NCI-H2196 treated with DMSO at 0.1 percent for 48 hours (cell line): ENCODE measurements around the gene FAM13A.

Experiments
- DNase-seq: peaks from one replicate; lab custom pipeline; 2025; ENCODE audit not compliant: unreplicated experiment; lab: John Stamatoyannopoulos, UW

FAM13A gene

DNA sequence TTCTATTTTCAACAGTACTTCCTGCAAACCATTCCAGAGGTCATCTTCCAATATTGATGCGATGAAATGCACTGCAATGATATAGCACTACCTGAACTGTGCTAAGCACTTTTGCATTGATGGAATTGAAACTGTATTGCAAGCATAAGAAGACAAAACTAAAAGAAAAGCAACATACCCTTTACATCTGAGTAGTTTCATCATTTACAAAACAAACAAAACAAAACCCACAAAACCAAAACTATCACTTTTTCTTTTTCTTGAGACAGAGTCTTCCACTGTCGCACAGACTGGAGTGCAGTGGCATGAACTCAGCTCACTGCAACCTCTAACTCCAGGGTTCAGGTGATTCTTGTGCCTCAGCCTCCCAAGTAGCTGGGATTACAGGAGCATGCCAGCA lies 239.2 kb downstream of the FAM13A start:
- DNase-seq = no peak

DNA sequence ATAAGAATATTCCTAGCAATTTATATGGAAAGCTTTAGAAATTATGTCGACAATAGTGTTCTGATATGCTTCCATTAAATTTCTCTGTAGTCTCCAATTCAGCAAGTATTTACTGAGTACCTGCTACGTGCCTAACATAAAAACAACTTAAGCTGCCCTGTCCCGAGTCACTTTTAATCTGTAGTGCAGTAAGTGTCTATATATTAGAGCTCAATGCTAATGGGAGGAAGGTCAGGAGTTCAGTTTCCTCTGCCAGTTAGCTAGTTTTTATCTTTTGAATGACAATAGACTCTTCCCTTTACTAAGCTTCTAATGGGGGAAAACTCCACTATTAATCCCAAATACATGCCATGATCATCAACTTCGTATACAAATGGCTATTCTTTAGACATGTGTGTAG lies 240.6 kb downstream of the FAM13A start:
- DNase-seq = no peak

DNA sequence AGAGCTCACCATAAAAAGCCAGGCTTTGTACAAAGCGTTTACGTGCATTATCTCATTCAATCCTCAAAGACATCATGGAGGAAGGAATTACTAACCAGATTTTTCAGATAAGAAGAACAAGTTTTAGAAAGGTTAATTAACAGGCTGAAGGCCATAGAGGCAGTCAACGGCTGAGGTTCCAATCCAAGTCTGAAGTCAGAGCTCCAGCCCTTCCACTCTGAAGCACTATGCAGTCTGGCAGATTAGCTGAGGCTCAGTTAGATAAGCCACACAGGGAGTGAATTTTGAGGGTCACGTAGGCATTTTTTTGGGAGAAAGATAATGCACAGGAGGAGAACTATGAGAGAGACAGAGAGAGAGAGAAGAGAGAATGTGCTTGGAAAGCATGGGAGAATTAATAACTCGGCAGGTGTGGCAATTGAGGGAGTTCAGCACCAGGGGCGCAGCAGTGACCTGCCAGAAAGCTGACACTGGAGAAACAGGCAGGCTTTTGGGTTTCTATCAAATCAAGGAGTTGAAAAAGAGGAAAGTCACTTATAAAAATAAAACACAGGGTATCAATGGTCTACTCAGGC lies 242.9 kb downstream of the FAM13A start:
- DNase-seq = no peak

DNA sequence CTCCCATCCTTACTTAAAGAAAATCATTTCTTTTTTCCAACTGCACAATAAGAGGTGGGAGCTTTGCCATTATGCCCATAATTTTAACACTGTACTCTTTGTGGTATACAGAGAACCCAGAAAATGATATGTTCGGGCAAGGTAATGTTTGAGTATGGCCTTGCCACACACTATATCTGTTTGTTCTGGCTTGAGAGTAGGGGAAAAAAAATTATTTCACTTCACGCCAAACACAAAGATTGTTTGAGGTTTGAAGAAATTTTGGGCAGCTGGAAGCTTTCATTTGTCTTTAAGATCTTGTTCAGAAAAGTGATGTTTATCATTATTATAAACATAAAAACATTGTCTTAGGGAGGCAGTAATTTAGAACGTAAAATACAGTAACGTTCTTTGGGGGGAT lies 244.0 kb downstream of the FAM13A start:
- DNase-seq = no peak

DNA sequence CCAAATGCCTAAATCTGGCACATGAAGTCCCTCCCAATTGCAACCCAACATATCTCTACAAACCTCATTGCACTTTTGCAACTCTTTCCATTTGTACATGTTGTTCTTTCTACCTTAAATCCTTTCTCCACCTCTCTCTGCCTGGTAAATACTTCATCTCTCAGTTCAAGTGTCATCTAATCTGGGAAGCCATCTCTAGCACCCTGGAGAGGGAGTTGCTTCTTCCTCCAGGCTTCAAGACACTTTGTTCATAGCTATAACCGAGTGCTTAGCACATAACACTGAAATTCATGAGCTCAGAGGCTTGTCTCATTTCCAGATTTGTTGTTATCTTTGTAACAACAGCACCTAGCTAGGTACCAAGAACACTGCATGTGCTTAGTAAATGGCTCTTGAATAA lies 244.6 kb downstream of the FAM13A start:
- DNase-seq = no peak

DNA sequence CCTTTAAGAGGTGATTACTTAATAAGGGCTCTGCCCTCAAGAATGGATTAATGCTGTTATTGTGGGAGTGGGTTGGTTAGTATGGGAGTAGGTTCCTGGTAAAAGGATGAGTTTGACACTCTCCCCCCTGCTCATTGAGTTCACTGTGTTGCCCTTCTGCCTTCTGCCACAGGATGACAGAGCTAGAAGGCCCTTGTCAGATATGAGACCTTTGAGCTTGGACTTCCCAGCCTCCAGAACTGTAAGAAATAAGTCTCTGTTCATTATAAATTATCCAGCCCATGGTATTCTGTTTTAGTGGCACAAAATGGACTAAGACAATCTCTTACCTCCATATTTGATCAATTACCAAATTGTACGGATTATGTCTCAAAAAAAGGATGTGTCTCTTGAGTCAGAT lies 245.1 kb downstream of the FAM13A start:
- DNase-seq = no peak

DNA sequence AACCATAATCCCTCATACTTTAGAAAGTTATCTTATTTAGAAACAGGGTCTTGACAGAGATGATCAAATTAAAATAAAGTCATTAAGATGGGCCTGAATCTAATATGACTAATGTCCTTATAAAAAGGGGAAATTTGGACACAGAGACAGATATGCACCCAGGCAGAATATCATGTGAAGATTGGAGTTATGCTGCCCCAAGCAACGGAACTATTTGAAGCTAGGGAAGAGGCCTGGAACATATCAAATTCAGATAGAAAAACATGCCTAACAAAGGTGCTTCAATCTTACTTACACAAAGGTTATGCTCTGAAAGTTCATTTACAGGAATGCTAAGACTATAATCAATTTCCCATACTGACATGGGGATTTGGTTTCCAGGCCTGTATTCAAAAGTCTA lies 246.7 kb downstream of the FAM13A start:
- DNase-seq = no peak

DNA sequence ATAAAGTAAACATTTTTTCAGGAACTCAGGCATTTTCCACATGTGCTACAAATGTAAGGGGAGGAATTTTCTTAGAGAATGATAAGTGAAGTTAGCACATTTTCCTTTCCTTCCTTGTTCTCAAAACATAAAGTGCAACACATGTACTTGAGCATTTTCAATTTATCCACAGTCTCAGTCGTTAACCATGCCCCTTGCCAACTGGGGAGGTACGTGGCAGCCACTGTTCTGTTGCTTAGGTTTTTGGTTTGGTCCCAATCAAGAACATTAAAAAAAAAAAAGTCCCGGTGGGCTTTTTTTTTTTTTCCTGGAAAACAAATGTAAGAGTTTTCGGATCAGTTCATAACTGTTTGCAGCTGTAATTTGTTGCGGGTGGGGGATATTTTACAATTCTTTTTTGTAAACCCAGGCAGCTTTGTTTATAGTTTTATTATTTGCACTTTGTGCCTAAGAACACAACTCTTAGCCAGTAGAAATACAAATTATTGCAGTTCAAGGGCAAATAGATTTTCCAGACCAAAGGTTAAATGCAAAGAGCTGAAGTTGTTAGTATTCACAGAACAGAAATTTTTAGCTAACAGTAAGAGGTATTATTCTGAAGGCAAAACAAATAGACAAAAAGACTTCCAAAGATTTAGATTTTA lies 247.3 kb downstream of the FAM13A start:
- DNase-seq = no peak

DNA sequence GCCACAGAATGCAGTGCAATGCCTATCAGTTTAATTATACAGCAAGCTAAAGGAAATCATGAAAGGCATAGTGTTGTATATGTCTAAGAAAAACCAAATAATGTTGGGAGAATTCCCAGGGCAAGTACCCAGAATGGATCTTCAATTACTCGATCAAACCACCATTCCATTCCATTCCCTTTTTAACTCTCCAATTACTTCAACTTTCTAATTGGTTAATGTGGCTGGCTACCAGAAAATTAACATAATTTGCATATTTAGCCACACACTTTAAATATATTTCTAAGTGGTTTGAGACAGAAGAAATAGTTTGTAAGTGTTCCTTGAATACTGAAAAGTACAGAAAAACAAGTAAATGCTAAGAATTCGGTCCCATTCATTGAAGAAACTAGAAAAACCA lies 247.9 kb downstream of the FAM13A start:
- no peak for DNase-seq

DNA sequence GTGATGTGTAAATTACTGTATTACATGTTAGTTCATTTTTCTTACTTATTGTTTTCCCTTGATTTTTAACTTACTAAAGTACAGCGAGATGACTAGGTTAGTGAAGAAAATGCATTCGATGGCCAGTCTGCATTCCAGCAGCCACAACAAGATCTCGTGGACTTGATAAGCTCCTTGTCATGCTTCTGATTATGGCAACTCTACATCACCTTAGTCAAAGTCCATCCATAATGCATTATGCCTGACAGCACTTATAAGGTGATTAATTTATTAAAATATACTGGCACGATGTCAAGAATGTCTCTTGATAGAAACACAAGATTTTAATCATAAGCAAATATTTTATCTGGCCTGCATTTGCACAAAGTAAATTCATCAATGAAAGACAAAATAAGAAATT lies 249.5 kb downstream of the FAM13A start:
- DNase-seq = no peak

DNA sequence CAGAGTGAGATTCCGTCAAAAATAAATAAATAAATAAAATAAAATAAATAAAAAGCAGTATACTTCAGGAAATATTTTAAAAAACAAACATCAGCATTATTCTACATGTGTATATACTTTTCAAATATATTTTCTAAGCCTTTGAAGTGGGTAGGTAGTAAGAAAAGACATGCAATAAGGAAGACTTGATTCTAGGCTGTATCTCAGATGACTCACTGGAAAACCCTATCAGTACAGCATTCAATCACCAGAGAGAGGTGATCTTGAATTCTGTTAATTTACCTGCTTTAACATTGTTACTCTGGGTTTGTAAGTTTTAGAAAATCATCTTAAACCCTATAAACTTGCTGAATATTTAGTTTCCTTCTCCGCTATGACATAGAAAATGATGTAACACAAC lies 252.8 kb downstream of the FAM13A start:
- no peak for DNase-seq

DNA sequence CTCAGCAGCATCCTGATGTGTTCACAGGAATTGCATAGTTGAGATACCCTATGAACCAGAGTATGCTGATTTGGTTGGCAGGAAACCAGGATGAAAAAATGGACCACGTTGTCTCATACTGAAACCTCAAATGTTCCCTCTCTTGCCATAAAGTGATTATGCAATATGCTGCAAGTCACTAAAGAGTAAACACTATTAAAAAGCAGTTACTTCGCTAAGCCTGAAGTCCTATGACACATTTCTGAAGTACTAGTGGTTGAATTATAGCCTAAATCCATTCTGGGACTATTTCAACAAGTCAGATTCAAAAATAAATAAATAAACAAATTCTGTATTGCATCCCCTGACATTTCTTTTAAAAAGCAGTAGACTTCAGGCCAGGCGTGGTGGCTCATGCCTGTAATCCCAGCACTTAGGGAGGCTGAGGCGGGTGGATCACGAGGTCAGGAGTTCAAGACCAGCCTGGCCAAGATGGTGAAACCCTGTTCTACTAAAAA lies 253.3 kb downstream of the FAM13A start:
- DNase-seq = no peak

DNA sequence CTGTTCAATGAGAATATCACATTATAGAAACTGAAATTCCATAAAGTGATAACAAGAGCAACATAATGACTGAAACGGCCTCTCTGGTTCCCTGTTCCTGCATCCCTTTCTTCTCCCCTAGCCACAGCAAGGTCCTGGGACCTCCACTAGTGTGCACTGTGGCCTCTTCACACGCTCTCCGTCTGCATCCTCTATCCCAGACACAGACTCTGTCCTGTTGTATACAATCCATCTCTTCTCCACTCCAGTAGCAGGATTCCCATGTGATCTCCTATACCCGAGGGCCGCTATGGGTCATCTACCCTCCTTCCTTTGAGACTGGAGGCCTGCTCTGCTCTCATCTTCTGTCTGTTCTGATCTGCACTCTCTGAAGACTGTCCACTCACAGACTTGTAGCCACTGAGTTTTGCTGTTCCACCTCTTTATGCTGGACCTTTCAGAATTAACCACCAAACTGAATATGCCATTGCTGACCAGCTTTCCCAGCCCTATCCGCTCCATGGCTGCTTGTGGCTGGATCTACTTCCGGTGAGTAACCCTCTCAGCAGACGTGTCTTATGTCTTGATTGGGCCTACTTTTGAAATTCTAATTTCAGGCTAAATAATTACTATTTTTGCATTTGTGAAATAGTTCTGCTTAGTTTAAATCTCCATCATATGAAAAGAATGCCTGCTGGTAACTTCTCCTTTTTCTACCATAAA lies 254.2 kb downstream of the FAM13A start:
- no peak for DNase-seq

DNA sequence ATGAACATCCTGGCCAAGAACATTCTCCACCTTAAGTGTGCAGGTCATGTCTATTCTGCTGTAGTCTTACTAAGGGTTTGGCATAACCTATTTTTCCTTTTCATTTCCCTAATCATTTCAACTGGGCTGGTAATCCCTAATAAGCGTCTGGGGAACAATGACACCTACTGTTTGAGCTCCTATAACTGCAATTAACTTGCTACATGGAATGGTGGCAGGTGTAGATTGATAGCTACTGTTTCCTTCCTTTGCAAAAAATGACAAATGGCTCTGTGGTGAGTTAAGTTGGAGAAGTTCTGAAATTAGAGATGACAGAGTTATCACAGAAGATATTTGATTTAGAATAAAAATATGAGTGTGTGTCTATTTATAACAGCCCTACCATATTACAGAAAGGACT lies 254.8 kb downstream of the FAM13A start:
- DNase-seq = no peak

DNA sequence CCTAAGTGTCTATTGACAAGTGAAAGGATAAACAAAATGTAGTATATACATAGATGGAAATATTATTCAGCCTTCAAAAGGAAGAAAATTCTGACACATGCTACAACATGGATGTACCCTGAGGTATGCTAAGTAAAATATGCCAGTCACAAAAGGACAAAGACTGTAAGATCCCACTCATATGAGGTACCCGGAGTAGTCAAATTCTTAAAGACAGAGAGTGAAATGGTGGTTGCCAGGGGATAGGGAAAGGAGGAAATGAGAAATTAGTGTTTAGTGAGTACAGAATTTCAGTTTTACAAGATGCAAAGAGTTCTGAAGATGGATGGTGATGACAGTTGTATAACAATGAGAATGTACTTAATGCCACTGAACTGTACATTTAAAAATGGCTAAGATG lies 257.1 kb downstream of the FAM13A start:
- no peak for DNase-seq

DNA sequence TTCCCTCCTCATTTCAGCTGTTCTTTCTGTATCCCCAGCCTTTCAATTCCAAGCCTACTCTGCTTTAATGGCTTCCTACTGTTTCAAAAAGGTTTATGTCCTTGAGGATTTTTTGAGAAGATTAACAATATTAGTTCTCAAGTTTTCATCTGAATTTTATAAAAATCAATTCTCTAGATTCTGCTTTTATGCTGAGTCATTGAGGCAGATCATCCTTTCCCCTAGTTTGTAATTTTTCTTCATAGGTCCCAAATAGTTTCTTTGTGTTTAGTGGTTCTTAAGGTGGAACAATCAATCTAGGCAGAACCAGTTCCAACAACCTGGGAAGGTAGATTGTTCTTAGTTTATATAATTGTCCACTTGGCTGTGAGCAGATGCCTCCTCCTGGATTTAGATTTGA lies 259.3 kb downstream of the FAM13A start:
- no peak for DNase-seq

DNA sequence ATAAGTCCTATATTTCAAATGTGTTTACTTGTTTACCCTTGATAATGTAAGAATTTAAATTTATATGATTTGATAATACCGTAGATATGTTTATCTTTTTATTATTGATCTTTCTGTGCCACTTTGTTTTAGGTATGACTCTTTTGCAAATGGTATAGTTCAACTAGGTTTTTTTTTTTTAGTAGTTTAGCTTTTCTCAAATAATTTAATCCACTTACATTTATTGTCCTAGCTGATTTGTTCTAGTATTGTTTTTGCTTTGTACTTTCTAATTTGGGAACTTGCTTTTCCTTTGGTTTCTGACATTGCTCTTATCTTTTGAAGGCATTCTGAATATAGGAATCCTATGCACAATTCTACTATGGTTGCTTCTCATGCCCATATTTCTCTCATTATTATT lies 260.4 kb downstream of the FAM13A start:
- DNase-seq = no peak

DNA sequence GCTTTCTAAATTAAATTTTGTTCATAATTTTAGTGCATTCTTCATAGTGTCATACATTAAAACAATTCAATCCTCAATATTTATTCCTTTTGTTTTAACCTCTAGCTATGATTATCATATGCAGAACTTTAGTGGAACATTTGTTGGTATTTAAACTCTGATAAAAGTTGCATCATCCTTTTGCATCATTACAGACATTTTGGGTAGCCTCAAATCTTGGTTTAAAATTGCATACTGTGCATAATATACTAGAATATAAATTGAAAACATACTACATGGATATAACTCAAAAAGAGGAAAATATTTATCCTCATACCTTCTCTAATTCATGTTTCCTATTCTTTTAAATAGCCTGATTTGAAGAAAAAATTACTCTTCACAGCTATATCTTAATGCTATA lies 262.0 kb downstream of the FAM13A start:
- no peak for DNase-seq

DNA sequence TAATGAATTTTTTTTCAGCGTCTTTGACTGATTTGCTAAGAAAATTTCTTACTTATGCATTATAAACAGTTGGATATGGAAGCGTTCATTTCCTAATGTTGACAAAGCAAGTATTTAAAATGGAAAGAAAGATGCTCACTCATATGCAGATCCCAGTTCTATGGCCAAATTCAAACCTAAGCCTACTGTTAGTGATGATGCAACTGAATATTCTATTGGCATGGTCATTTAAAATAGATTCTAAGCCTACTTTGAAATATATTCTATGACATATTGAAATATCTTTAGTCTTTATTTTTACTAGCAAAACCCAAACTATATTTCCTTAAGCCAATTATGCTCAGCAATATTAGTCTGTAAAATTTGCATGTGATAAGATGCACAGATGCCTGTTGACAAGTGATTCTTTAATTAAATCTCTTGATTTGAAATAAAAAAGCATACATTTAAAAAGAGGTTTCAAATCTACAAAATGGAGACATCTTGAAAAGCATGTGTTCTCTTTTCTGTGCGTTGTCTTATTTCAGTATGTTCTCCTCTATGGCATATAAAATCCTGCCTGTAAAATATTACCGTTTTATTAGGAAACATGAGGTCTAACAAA lies 262.8 kb downstream of the FAM13A start:
- no peak for DNase-seq

DNA sequence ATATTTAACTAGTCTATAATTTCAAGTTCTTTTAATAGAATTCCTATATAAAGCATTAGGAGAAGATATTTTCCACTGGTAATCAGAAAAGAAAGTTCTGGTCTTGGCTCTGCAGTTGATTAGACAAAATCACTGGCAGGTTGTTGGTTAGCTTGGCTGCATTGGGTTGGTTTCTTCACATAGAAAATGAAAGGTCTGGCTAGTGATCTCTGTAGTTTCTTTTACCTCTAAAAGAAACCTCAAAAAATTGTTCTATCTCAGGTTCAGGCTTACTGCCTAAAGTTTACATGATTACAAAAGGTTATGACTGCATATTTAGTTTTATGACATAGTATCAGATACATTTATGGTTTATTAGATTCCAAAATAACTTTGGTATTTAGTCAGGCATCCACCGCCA lies 263.5 kb downstream of the FAM13A start:
- no peak for DNase-seq

DNA sequence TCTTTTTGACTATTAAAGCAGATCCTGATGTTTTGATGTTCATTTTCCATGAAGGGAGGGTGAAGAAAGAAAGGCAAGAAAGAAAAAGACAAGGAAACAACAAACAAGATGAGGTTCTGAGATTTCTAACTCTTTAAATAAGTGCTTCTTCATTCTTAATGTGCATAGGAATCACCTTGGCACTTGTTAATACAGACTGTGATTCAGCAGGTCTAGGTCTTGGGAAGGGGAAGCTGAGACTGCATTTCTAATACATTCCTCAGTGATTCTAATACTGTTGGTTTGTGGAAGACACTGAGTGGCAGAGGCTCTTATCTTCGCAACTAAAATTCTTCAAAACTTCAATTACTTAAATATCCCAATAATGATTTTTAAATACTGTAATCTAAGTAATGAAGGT lies 264.2 kb downstream of the FAM13A start:
- no peak for DNase-seq

DNA sequence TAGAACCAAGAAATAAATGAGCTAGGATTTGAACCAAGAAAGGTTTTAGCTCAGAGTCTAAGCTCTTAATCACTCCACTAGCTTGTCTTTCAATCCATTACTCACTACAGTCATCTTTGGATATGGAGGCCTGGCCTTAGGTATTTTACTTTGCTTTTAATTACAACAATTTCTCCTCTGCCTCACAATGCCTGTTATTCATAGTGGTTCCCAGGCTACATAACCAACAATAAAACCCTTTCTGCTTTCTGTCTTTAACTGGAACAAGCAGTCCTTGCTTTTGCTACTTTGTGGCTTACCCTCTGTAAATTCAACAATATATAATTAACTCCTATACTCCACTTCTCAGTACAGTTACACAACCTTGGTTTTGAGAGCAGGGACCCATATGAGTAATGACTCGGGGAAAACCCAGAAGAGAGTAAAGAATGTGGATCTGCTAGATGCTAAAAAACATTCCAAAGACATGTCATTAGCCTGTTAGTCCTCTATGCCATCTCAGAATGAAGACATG lies 264.7 kb downstream of the FAM13A start:
- no peak for DNase-seq
